BLaER1 treated with 17β-estradiol and CSF1 and Interleukin-3, amounts not matched to agents 10 nM and 100 nM (cell line): ENCODE data around the gene NUP62CL.
A peak's percentile ranks its signal among the peaks of the same experiment; 100 is the strongest.

Source experiments
- H3K27ac ChIP-seq, 11 experiments: shearing (Covaris generic); formaldehyde crosslinking; 2 replicates each; pipeline ENCODE4 v1.8.1; 2022
- H3K27me3 ChIP-seq, 11 experiments: shearing (Covaris generic); formaldehyde crosslinking; 2 replicates each; pipeline ENCODE4 v1.8.1; 2022
- H3K36me3 ChIP-seq, 11 experiments: shearing (Covaris generic); formaldehyde crosslinking; 2 replicates each; pipeline ENCODE4 v1.8.1; 2022
- H3K4me1 ChIP-seq, 10 experiments: shearing (Covaris generic); formaldehyde crosslinking; 2 replicates each; pipeline ENCODE4 v1.8.1; 2022
- H3K4me2 ChIP-seq, 11 experiments: shearing (Covaris generic); formaldehyde crosslinking; 2 replicates each; pipeline ENCODE4 v1.8.1; 2022
- H3K4me3 ChIP-seq, 10 experiments: shearing (Covaris generic); formaldehyde crosslinking; 2 replicates each; pipeline ENCODE4 v1.8.1; 2022
- H3K9ac ChIP-seq, 11 experiments: shearing (Covaris generic); formaldehyde crosslinking; 2 replicates each; pipeline ENCODE4 v1.8.1; 2022
- H3K9me3 ChIP-seq, 11 experiments: shearing (Covaris generic); formaldehyde crosslinking; replicated peaks in 1 of 11; 2 replicates each; pipeline ENCODE4 v1.8.1; 2022
- H4K20me1 ChIP-seq, 11 experiments: shearing (Covaris generic); formaldehyde crosslinking; 2 replicates each; pipeline ENCODE4 v1.8.1; 2022
- Cebpa-rat ChIP-seq, 11 experiments: shearing (Covaris generic); IDR thresholded peaks; 2 replicates each; pipeline ENCODE4 v1.8.1; 2022

Gene NUP62CL

DNA sequence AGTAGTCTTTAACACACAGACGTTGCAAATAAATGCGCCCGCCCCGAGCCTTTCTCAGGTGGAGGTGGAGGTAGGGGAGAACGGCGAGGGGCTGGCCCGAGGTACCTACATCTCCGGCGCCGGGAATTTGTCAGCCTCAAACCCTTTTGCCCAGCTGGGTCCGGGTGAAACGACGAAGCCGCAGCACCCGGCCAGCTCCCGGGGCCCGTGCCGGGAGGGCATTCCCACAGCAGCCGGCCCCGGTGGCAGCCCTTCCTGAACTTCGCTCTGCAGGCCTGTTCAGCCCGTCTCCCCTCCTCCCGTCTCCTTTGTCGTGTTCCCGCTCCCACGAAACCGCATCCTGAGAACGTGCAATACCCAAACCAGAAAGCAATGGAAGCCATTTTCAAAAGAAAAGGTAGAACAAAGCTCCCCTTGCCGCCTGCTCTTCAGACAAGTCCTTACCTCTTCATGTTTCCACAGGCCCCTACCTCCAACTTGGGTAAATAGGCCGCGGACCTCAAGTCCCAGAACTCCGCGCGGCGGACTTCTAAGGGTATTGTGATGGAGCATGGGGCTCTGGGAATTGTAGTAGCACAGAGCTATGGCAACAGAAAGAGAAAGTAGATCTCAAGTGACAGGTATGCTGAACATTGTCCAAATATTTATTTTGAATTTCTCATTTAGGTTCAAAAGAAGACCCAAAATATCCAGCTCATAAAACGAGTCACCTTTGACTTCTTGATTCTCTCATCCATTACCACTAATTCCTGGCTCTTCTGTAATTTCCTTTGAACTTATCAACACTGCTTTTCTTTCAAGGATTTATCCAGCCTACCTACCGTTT, 87.7 kb downstream of the NUP62CL start, which contains the start of gene RBM41:
TSS of gene RBM41 (minus strand) at position 501 of the 826 bp plus-strand sequence. CDS start at position 452, 49 bp downstream.
- H3K36me3 ChIP-seq: peaks cover 23 to 33% (median 31%) of the 10 kb centered on the region in 11 experiments; a peak in 20 of 22 replicates
- no peaks in the 10 kb centered on the region for H4K20me1 ChIP-seq
- H3K27ac ChIP-seq: peak within 1 kb of the TSS; percentile 71 to 89 (median 87); a peak in 21 of 22 replicates
- peak within 1 kb of the TSS; percentile 60 to 77 (median 70) for H3K4me3 ChIP-seq
- H3K9me3 ChIP-seq: peaks cover 0 to 2% (median 0%) of the 10 kb centered on the region in 11 experiments; a peak in 1 of 22 replicates
- peaks cover 72 to 100% (median 98%) of the 10 kb centered on the region in 11 experiments for H3K27me3 ChIP-seq
- no peak for TF ChIP-seq Cebpa-rat (IDR thresholded peaks at IDR 0.05)
- peak within 1 kb of the TSS; percentile 77 to 91 (median 87) for H3K9ac ChIP-seq
- H3K4me2 ChIP-seq: peak within 1 kb of the TSS; percentile 55 to 81 (median 64)
- peaks cover 0 to 15% (median 6%) of the 10 kb centered on the region in 10 experiments; a peak in 8 of 20 replicates for H3K4me1 ChIP-seq

DNA sequence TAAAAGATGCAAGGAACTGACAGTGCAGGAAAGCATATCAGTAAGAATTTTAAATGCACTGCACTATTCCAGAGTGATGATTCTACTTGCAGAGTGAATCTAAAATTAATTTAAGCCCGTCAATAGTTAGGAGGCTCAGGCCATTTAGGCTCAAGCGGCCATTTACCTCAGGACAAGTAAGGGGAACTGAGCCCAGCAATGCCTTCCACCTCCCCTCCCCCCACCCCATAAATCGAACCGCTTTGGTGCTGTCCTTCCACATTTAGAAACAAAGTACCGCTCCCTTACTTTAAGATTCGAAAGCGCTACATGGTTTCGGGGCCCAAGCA, 88.3 kb downstream of the NUP62CL start:
- Histone ChIP-seq H4K20me1 (no peaks in the 10 kb centered on the region), H3K9me3 (peaks cover 0 to 4% (median 0%) of the 10 kb centered on the region in 11 experiments; a peak in 1 of 22 replicates), H3K27ac (peak overlapping the region; percentile 71 to 89 (median 87); a peak in 21 of 22 replicates), H3K4me2 (peak overlapping the region; percentile 55 to 81 (median 64)), H3K36me3 (peaks cover 28 to 39% (median 36%) of the 10 kb centered on the region in 11 experiments; a peak in 20 of 22 replicates), H3K27me3 (peaks cover 77 to 100% (median 98%) of the 10 kb centered on the region in 11 experiments), H3K4me3 (peak overlapping the region; percentile 60 to 77 (median 70)), H3K4me1 (peaks cover 0 to 15% (median 6%) of the 10 kb centered on the region in 10 experiments; a peak in 8 of 20 replicates), H3K9ac (peak overlapping the region; percentile 77 to 91 (median 87))
- no peak for TF ChIP-seq Cebpa-rat (IDR thresholded peaks at IDR 0.05)

DNA sequence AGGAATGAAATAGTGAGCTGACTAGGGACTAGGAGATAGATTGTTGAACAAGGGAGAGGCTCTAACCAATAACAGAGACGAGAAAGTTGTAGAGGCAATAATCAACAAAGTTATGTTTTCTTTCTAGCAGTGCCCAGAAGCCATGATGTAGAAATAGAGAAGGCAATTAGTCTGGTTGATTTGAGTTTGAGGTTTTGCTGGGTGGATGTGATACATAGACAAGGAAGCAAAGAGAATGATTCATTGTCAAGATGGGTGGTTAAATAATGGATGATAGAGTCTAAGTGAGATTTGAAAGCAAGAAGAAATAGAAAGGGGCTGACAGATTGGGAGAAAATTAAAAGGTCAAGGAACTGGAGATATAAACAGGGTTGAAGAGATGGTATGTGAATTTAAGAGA, 98.8 kb downstream of the NUP62CL start:
- H3K36me3 ChIP-seq: peaks cover 10 to 32% (median 20%) of the 10 kb centered on the region in 11 experiments; a peak in 20 of 22 replicates
- peaks cover 50 to 72% (median 64%) of the 10 kb centered on the region in 11 experiments for H3K27me3 ChIP-seq
- peak overlapping the region in 1 of 11 experiments; percentile 18; a peak in 1 of 22 replicates for H3K27ac ChIP-seq
- no peak overlapping the region for H3K9ac ChIP-seq
- peak overlapping the region in 8 of 11 experiments; percentile 2 to 47 (median 14); a peak in 4 of 22 replicates for H3K4me2 ChIP-seq
- peaks cover 5 to 22% (median 15%) of the 10 kb centered on the region in 11 experiments; a peak in 15 of 22 replicates for H3K9me3 ChIP-seq
- H3K4me1 ChIP-seq: peaks cover 0 to 19% (median 10%) of the 10 kb centered on the region in 10 experiments; a peak in 12 of 20 replicates
- no peak for TF ChIP-seq Cebpa-rat (IDR thresholded peaks at IDR 0.05)
- peaks cover 0 to 12% (median 0%) of the 10 kb centered on the region in 11 experiments; a peak in 2 of 22 replicates for H4K20me1 ChIP-seq
- no peak overlapping the region for H3K4me3 ChIP-seq

DNA sequence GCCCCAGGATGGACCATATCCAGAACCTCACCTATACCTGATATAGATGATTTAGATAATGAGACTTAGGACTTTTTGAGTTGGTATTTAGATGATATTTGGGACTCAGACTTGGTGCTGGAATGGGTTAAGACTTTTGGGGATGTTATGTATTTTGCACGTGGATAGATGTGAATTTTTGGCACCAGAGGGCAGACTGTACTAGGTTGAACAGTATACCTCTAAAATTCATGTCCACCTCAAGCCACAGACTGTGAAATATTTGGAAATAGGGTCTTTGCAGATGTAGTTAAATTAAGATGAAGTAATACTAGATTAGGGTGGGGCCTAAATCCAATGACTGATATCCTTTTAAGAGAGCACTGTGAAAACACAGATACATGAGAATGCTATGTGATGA, 103.3 kb downstream of the NUP62CL start:
- no peak overlapping the region for H3K27ac ChIP-seq
- peaks cover 6 to 36% (median 18%) of the 10 kb centered on the region in 11 experiments; a peak in 15 of 22 replicates for H3K36me3 ChIP-seq
- H3K4me2 ChIP-seq: no peak overlapping the region

DNA sequence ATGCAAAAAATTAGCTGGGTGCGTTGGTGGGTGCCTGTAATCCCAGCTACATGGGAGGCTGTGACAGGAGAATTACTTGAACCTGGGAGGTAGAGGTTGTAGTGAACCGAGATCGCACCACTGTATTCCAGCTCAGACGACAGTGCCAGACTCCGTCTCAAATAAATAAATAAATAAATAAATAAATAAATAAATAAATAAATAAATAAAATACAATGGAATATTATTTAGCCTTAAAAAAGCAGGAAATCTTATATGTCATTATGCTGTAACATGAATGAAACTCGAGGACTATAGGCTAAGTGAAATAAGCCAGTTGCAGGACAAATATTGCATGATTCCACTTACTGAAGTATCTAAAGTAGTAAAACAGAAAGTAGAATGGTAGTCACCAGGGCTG, 130.1 kb downstream of the NUP62CL start:
- H3K4me3 ChIP-seq: no peak overlapping the region
- H3K4me2 ChIP-seq: no peak overlapping the region
- H3K4me1 ChIP-seq: no peaks in the 10 kb centered on the region
- H3K27me3 ChIP-seq: peaks cover 5 to 64% (median 47%) of the 10 kb centered on the region in 11 experiments; a peak in 19 of 22 replicates
- H3K9me3 ChIP-seq: peaks cover 48 to 58% (median 52%) of the 10 kb centered on the region in 11 experiments
- H3K27ac ChIP-seq: no peak overlapping the region
- H3K9ac ChIP-seq: no peak overlapping the region
- peaks cover 0 to 20% (median 7%) of the 10 kb centered on the region in 11 experiments; a peak in 7 of 22 replicates for H3K36me3 ChIP-seq
- peaks cover 0 to 4% (median 0%) of the 10 kb centered on the region in 11 experiments; a peak in 1 of 22 replicates for H4K20me1 ChIP-seq
- no peak for TF ChIP-seq Cebpa-rat (IDR thresholded peaks at IDR 0.05)

More for the DNA sequence above, 103.3 kb downstream of the NUP62CL start:
- no peak overlapping the region for H3K4me3 ChIP-seq
- H3K4me1 ChIP-seq: peaks cover 0 to 12% (median 9%) of the 10 kb centered on the region in 10 experiments; a peak in 12 of 20 replicates
- H3K27me3 ChIP-seq: peaks cover 37 to 71% (median 63%) of the 10 kb centered on the region in 11 experiments; a peak in 21 of 22 replicates
- H3K9ac ChIP-seq: no peak overlapping the region
- H4K20me1 ChIP-seq: peaks cover 0 to 9% (median 3%) of the 10 kb centered on the region in 11 experiments; a peak in 2 of 22 replicates
- no peak for TF ChIP-seq Cebpa-rat (IDR thresholded peaks at IDR 0.05)
- H3K9me3 ChIP-seq: peaks cover 0 to 4% (median 0%) of the 10 kb centered on the region in 11 experiments; a peak in 3 of 22 replicates
